ENCODE data around the gene CETP.
"Not testable (repeated sequence)": the region's sequence is repeated elsewhere in the genome, so short reads cannot be mapped to it uniquely, and the experiment has no call there.

CETP gene

GRCh38 chr16:56983211-56983751 lies 21.5 kb downstream of the CETP start:
- no peak for DNase-seq

GRCh38 chr16:56984639-56985038 lies 22.9 kb downstream of the CETP start:
- no peak for DNase-seq

- DNase-seq, result no peak
Observed at GRCh38 chr16:56985288-56985961, 23.7 kb downstream of the CETP start.

GRCh38 chr16:56985962-56986360 lies 24.2 kb downstream of the CETP start:
- DNase-seq, result no peak

- DNase-seq, result no peak
Observed at GRCh38 chr16:56986361-56986760, 24.6 kb downstream of the CETP start.

- not testable (repeated sequence) for DNase-seq
Observed at GRCh38 chr16:56986908-56987307, 25.2 kb downstream of the CETP start.

GRCh38 chr16:56987692-56988091 lies 25.9 kb downstream of the CETP start:
- no peak for DNase-seq

GRCh38 chr16:56988161-56988947 lies 26.6 kb downstream of the CETP start:
- no peak for DNase-seq

- peak; percentile 87 for DNase-seq
Observed at GRCh38 chr16:56988948-56989945, 27.5 kb downstream of the CETP start, which contains the start of gene NLRC5. Gene NLRC5 (plus strand): TSS chr16:56989557. CDS start chr16:57020713, 31,156 bp downstream.

GRCh38 chr16:56989988-56990387 lies 28.2 kb downstream of the CETP start:
- no peak for DNase-seq

- DNase-seq, result no peak
Observed at GRCh38 chr16:56990407-56991286, 28.9 kb downstream of the CETP start.

- DNase-seq, result not testable (repeated sequence)
Observed at GRCh38 chr16:56992431-56992830, 30.7 kb downstream of the CETP start.

GRCh38 chr16:56993204-56993603 lies 31.5 kb downstream of the CETP start:
- DNase-seq, result no peak

GRCh38 chr16:56994311-56994710 lies 32.6 kb downstream of the CETP start:
- DNase-seq, result no peak

- no peak for DNase-seq
Observed at GRCh38 chr16:56995136-56995805, 33.5 kb downstream of the CETP start.

- DNase-seq, result no peak
Observed at GRCh38 chr16:56997264-56997663, 35.5 kb downstream of the CETP start.

GRCh38 chr16:56997931-56998330 lies 36.2 kb downstream of the CETP start:
- DNase-seq, result no peak

- no peak for DNase-seq
Observed at GRCh38 chr16:56998352-56998751, 36.6 kb downstream of the CETP start.

GRCh38 chr16:56998861-56999260 lies 37.1 kb downstream of the CETP start:
- DNase-seq, result no peak

- DNase-seq, result no peak
Observed at GRCh38 chr16:56999409-57000270, 37.9 kb downstream of the CETP start.
